Stimulated activated CD8-positive, alpha-beta memory T cell treated with anti-CD3 and anti-CD28 coated beads, Interleukin-12 subunit alpha, Interleukin-12 subunit beta, amount 100 ng/mL, for 1 hour (primary cell): ENCODE data around the gene STX5.
"Not testable (repeated sequence)": the region's sequence is repeated elsewhere in the genome, so short reads cannot be mapped to it uniquely, and the experiment has no call there.

Experiments used
- DNase-seq: peaks from one replicate; pipeline ENCODE4 v3.0.0-alpha.2; 2020; ENCODE audit warnings: low read depth

STX5 gene

DNA sequence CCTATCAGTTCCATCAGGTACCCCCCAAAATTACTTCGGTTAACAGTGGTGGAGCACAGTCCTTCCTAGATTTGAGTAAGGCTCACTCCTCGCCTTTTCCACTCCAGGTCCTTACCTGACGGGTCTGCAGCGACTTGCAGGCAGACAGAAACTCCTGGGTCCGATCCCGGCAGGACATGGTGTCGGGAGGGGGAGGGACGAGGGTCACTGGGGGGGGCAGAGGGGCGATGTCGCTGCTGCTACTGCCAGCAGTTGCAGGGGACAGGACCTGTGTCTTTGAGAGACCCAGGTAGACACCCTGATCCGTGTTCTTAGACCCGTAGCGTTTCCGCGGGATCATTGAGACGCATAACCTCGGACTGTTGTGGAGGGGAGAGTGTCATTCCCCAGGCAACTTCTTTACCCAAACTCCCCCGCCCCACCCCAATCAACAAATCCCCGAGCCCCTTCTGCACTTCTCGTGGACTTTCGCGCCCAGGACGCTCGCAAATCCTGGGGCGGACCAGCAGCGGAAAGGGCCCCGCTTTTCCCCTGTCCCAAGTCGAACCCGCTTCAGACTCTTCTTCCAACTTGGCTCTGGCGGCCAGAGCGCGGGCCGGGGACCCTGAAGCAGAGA lies 839 bp downstream of the STX5 start:
- no peak for DNase-seq

DNA sequence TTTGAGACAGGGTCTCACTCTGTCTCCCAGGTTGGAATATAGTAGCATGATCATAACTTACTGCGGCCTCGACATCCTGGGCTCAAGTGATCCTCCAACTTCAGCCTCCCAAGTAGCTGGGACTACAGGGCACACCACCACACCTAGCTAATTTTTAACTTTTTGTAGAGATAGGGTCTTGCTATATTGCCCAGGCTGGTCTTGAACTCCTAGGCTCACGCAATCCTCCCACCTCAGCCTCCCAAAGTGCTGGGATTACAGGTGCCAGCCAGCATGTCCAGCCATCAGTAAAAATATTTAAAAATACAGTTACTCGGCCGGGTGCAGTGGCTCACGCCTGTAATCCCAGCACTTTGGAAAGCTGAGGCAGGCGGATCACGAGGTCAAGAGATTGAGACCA lies 3.7 kb downstream of the STX5 start:
- not testable (repeated sequence) for DNase-seq

DNA sequence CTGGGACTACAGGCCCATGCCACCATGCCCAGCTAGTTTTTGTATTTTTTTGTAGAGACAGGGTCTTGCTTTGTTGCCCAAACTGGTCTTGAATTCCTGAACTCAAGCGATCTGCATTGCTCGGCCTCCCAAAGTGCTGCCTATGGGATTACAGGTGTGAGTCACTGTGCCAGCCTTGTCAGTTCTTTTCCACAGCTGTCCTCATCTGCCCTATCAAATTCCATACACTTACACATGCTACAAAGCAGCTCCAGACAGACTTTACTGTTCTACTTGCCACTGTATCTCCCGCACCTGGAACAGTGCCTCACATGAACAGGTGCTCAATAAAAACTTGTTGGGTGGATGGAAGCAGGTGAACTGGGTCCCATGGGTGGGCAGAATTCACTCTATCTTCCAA lies 8.2 kb downstream of the STX5 start:
- no peak for DNase-seq

DNA sequence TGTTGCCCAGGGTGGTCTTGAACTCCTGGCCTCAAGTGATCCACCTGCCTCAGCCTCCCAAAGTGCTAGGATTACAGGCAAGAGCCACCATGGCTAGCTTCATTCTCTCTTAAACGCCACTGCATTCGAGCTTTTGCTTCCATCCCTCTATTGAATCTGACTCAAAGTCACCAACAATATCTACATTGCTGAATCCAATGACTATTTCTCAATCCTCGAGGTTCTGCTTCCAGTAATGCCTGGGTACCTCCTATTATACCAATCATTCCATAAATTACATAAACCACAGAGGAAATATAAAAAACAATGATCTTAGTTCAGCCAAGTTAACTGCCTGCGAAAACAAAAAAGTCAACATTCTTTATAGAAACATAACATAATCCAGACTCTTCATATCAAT lies 14.7 kb downstream of the STX5 start:
- DNase-seq, result no peak

DNA sequence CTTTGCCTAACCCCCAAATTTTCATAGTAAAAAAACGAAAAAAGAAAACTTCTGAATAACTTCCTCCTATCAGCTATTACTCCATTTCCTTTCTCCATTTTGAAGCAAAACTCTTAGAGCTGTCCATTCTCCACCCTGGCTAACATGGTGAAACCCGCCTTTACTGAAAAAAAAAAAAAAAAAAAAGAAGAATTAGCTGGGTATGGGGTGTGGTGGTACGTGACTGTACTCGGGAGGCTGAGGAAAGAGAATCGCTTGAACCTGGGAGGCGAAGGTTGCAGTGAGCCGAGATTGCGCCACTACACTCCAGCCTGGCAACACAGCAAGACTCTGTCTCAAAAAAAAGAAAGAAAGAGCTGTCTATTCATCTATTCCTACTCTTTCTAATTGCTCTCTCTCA lies 15.3 kb downstream of the STX5 start:
- no peak for DNase-seq

DNA sequence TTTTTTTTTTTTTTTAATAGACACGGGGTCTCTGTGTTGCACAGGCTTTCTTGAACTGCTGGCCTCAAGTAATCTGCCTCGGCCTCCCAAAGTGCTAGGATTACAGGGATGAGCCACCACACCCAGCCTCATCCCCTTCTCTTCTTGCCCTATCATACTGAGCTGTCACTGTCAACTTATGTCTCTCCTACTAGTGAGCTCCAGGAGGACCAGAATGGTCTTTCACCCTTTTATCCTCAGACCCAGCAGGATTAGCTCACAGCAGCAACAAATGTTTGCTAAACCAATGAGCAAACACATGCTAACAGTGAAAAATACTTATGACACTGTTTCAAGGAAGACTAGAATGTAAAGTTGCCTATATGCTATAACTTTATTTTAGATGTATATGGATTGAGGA lies 20.2 kb downstream of the STX5 start:
- DNase-seq, result no peak

DNA sequence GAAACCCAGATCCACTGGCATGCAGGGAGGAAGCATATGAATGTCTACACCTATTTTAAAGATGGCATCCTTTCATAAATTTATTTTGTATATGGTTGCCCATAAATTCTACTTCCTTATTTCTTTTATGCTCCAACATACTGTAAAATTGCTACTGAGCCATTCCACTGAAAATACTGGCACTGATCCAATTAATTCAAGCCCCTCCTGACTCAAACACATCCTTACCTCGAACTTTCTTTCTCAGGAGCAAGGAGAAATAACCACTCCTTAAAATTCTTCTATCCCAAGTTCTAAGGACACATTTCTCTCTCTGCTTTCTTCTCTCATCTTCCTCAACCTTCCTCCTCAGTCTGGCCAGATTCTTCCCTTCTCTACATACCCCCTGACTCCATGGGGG lies 21.1 kb downstream of the STX5 start:
- DNase-seq, result no peak

DNA sequence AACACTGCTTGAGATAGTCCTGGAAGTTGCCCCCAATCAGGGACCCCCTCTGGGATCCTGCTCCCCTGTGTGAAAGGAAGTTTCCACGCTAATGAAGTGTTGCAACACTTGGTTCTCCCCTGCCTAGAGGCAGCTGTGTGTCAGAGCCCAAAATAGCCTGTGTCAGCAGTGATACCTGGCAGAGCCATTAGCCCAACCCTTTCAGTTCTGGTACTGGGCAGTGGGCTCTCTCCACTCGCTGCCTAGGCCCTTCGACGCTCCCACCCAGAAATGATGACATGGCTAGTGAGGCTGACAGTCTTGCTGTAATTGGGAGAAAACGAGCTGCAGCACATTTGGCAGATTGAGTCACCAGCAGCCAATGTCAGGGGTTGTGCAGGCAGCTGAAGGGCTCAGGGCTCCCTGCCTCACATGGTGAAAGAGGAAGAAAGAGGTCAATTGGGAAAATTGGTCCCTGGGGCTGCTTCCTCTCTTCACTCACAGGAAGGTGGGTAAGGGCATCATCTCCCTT lies 25.2 kb downstream of the STX5 start:
- no peak for DNase-seq

DNA sequence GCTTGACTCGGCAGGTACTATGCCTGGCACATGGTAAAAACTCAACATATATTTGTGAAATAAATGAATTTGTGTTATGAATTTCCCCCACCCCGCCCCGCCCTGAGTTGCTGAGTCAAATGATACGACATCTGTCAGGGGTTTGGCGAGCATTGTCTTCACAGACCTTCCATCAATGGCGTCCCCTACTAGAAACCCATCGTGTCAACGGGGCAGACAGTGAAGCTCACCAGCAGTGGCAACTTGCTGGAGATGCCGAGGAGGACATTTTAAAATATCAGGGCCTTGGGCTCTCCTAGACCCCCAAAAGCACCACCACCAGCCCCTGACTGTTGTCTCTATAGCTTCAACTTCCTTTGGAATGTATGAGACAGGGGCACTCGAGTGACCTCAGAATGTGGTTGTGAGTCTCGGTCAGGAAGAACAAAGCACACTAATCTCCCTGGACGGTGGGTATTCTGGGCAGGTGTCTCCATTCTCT lies 25.9 kb downstream of the STX5 start:
- no peak for DNase-seq

DNA sequence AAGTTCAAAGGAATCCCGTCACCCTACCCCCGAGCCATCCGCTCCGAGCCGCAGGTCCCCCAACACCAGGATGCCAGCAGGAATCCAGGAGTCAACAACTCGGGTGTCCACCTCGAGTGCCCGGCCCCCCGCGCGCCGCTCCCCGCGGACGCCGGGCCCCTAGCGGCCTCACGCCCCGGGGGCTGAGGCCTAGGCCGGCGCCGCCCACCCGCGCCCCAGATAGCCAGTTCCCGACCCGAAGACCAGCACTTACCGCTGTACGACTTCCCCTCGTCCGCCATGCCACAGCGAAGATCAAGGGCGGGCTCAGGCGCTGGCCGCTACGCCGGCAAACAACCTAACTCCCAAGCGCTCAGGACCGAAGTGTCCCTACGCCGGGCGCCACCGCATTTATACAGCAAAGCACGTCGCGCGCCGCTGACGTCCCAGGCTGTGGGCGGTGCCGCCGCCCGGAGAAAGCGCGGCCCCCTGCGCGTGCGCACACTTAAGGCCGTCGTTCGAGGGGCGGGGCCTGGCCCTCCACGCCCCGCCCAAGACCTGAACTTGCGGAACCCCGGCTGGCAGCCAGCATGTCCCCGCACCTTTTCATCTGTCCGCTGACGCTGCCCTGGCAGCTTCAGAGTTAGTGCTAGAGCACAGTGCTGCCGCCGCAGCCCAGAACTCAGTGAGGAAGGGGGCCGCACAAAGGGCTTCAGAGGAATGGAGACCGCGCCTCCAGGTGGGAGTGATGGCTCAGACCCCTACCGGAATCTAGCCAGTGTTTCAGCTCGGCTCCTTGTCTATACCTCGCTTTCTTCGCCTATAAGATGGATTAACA lies 26.6 kb downstream of the STX5 start, which contains the start of gene NXF1:
Gene NXF1, minus strand, starts transcription at position 365 of the 817 bp plus-strand sequence. Its CDS starts 84 bp downstream, at position 281.
- peak; percentile 93 for DNase-seq

DNA sequence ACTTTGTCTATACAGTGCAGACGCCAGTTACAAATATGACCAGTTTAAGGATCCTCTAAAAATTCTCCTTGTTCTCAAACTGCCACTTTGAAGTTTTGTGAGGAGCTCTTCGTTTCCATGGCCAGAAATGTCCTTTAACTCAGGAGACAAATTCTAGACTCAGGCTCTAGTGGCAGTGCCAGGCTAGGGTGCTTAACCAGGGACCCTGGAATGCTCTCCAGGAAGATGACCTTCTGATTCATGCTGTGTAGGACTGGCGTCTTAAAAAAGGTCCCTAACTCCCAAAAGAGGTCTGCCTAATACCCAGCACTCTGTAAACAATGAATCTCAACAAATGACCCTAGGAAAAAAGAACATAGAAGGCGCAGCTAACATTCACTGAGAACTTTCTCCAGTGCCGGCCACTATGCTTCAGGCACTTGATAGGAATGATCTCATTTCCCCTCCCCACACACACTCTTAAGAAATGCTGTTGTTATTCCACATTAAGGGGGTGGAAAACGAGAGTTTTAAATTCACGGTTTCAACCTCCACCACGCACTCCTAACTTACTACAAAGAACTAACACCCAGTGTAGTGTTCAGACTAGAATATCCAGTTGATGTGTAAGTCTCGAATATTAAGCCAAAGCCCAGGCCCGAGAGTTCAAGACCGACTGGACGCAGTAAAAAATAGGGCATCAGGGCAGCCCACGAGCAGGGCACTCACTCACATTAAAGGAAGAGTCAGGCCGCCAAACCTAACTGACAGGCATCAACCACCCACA lies 27.4 kb downstream of the STX5 start:
- DNase-seq, result no peak

DNA sequence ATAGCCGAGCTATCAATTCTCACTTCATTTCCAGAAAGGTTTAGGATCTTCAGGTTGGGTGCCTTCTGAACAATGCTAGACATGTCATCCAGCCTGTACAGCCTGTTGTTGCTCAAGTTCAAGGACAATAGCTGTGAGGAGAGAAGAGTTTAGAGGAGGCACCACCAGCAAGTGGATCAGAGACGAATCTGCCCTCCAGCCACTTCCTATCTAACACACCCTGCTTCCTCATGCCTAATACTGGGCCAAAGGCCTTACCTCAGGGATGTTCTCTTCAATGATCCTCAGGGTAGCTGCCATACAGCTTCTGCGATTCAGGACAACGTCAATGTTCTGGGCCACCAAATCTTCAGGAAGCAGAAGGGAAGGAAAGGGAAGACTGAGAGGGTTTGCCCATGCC lies 30.8 kb downstream of the STX5 start:
- DNase-seq, result no peak

DNA sequence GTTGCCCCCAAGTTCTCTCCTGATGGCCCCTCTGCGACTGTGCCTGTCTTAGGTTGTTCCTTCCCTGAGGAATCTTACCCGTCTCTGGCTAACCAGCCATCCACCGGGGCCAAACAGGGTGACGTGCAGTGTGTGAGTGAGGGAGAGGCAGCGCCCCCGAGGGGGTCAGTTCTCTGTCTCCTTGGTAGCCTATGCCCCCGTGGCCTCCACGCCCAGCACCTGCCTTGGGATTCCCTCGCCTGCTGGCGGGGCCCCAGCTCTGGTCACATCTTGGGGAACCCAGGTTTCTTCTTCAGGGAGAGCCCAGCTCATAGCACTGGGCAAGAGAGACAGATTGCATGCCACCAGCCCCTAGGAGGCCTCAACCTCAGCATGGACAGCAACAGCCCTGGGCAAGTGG lies 32.4 kb downstream of the STX5 start:
- no peak for DNase-seq

DNA sequence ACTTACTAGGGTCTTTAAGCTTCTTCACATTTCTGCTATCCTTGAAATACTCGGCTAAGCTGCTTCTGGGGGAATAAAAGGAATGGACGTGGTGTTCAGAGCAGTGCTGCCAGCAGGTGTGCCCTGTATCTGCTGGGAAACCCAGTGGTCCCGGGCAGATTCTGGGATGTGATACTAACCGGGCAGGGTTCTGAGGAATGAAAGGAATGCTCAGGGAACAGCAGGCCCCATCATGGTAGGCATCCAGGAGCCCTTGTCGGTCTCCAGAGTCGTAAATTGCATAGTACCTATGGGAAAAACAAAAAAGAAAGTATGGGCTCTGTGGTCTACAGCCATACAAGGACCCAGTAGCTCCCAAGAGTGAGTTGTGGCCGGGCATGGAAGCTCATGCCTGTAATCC lies 35.6 kb downstream of the STX5 start:
- DNase-seq, result no peak

DNA sequence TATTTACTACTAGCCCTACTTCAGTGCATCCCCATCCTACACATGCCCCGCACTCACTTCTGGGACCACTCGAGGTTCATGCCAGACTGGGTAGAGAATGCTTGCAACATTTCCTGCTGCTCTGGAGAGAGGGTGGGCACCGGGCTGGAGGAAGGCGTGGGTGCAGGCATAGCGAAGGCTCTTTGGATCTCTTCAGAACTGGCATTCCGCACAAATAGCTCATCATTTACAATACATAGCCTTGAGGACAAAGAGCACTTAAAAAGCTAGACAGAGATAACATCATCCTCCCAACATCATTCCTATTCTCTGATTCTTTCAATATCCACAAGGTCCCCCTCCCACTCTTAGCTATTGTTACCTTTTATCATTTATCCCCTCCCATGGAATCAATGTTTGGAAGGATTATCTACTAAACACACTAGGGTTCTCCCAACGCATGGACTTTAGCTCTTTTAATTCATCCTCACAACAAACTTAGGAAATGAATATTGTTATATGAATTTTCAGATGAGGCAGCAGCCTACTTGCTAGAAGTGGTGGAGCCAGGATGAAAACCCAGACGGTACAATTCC lies 37.6 kb downstream of the STX5 start:
- DNase-seq, result no peak

DNA sequence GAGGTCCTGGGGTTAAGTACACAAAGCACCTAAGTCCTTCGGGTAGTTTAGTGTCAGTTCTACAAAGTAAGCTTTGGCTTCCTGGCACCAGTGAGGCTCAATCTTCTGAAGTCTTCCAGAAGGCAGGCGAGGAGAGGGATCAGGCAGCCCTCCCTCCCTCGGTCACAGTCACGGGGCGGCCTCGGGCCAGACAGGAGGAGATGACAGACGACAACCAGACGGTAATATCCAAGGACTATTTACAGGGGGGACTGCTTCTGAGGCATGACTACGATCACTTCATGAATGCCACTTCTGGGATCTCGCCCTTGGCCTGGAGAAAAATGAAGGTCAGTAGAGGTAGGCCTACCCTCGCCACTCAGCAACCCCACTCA lies 39.7 kb downstream of the STX5 start:
- no peak for DNase-seq

DNA sequence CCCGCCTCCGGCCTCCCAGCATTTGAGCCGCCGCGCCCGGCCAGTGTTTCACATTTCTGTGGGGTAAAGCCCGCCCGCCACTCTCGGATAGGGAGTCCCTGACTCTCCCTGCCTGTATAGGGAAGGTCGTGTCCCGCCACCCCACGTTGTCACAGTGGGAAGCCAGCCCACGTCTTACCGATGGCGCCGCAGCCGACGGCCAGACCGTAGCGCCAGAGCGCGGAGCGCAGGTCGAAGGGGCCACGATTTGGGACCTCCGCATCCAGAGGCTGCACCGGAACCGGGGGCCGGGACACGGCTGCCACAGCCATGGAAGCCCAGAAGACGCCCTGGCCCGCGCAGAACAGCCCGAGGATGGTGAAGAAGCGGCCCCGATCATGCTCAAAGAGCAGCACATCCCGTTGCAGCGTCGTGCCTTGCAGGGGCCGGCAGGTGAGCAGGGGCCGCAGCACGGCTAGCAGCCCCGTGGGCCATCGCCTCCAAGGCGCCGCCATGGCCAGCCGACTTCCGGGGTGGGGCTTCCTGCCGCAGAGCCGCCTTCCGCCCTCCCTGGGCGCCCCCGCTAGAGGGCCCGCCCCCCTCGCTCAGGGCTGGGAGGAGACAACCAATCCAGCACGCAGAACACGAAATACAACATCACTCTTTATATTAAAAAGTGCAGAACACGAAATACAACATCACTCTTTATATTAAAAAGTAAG lies 40.2 kb downstream of the STX5 start, which contains the start of gene TMEM223:
Gene TMEM223, minus strand, starts transcription at position 506 of the 701 bp plus-strand sequence. Its CDS starts 12 bp downstream, at position 494.
- DNase-seq, result peak; percentile 78

DNA sequence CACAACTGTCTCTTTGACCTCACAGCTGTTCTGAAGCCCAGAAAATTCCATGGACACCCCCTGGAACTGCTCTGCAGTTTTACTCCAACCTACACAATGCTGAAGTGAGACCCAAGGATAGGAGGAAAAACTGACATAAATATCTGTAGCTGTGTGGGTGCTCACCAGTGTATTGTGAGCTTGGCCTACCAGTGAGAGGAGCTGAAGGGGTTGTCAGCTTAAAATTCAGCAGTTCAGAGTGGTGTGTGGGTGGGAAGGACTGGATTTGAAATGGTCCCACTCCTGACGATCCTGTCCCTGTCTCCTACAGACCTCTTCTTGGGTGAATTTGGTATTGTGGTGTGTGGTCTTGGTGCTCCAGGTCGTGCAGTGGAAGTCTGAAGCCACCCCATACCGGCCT lies 42.3 kb downstream of the STX5 start:
- no peak for DNase-seq

DNA sequence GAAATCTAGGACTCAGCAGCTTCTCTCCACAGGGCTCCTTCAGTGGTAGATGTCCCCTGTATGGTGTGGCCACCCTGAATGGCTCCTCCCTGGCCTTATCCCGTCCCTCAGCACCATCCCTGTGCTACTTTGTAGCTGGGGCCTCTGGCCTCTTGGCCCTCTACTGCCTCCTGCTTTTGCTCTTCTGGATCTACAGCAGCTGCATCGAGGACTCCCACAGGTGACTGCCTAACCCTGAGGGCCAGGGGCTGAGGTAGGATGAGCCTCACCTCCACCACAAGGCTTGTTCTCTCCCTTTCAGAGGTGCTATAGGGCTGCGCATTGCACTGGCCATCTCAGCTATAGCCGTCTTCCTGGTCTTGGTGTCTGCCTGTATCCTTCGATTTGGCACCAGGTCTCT lies 42.9 kb downstream of the STX5 start:
- no peak for DNase-seq

DNA sequence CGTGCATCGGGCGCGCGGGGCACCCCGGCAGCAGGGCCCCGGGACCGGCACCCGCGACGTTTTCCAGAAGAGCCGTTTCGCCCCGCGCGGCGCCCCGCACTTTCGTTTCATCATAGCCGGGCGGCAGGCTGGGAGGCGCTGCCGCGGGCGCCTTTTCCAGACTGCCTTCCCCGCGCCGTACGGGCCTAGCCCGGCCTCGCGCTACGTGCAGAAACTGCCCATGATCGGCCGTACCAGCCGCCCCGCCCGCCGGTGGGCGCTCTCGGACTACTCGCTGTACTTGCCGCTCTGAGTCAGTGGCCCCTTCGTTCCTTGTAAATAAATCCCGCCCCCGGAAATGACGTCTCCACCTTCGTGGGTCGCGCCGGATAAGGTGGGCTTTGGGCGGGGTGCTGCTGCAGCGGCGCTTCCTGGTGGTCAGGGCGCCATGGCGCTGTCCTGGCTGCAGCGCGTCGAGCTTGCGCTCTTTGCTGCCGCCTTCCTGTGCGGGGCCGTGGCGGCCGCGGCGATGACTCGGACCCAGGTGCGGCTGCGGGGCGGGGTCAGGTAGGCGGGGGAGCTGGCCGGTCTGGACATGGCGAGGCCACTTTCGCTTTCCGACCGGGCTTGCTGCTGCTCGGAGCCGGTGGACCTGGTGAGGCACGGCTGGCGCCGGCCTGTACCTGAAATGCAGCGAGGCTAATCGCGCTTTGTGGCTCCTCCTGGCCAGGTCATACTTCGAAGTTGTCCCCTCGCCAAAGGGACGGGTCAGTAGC lies 44.7 kb downstream of the STX5 start, which contains the start of gene TMEM179B:
Gene TMEM179B, plus strand, starts transcription at position 398 of the 755 bp plus-strand sequence. Its CDS starts 30 bp downstream, at position 428.
- peak; percentile 99 for DNase-seq
